Vagina (tissue), 2 donors: ENCODE results near the gene NRG3. TPM values are rescaled to one million over a fixed set of nuclear protein-coding genes. Genes with fewer than 3 reads are reported as not detected.

Experiments
- DNase-seq, 2 donors: peaks; one replicate each; pipeline ENCODE4 v3.0.0-alpha.2; 2017; ENCODE audit errors: extremely low spot score in 2 of 2
- H3K27ac ChIP-seq: fragments of 200-600 bp; sonication (generic); one replicate; pipeline ENCODE4 v1.5.1; 2019
- H3K27me3 ChIP-seq: fragments of 200-600 bp; sonication (generic); one replicate; pipeline ENCODE4 v1.5.1; 2019
- H3K36me3 ChIP-seq, 2 donors: fragments of 200-600 bp; sonication (generic); one replicate each; pipeline ENCODE4 v1.5.1; 2017 to 2019
- H3K4me1 ChIP-seq: fragments of 200-600 bp; sonication (generic); one replicate; pipeline ENCODE4 v1.5.1; 2019
- H3K4me3 ChIP-seq, 2 donors: fragments of 200-600 bp; sonication (generic); 1 replicate in 1 of 2; 2 replicates in 1 of 2; pipeline ENCODE4 v1.5.1; 2016 to 2019
- H3K9me3 ChIP-seq: fragments of 200-600 bp; sonication (generic); one replicate; pipeline ENCODE4 v1.5.1; 2019
- POLR2A ChIP-seq, 2 donors: fragments of 450-650 bp; IDR thresholded peaks; one replicate each; pipeline ENCODE4 v1.6.1; 2017; ENCODE audit warnings: antibody characterized with exemption in 2 of 2, mild to moderate bottlenecking in 2 of 2, moderate library complexity in 2 of 2
- POLR2AphosphoS5 ChIP-seq, 2 donors: sonication (generic); formaldehyde crosslinking; IDR thresholded peaks; one replicate each; pipeline ENCODE4 v1.9.0; 2017; ENCODE audit warnings: antibody characterized with exemption in 2 of 2, mild to moderate bottlenecking in 2 of 2, low read depth in 1 of 2; ENCODE audit not compliant: insufficient read depth in 1 of 2
- intact Hi-C: fragments of 100-400 bp; cut with DNase I; formaldehyde crosslinking; loops from one replicate; pipeline ENCODE4 v1.15.1; 2023
- total RNA-seq: library from RNA; depleted of rRNA; stranded (reverse); fragments of >200 nt; gene quantifications from one replicate; pipeline ENCODE4 v1.2.3, GENCODE V29; 2016
- TF ChIP-seq, protein P1 (sequence below), 3 experiments: fragments of 450-650 bp in 2 of 3; fragments of 200-600 bp in 1 of 3; sonication (generic) in 1 of 3; IDR thresholded peaks; one replicate each; pipeline ENCODE4 v1.5.1; 2017 to 2019; ENCODE audit warnings: antibody characterized with exemption in 3 of 3, mild to moderate bottlenecking in 2 of 3, moderate library complexity in 2 of 3

Gene NRG3
- total RNA-seq, 1 donor from 2014 or later, result not detected

DNA sequence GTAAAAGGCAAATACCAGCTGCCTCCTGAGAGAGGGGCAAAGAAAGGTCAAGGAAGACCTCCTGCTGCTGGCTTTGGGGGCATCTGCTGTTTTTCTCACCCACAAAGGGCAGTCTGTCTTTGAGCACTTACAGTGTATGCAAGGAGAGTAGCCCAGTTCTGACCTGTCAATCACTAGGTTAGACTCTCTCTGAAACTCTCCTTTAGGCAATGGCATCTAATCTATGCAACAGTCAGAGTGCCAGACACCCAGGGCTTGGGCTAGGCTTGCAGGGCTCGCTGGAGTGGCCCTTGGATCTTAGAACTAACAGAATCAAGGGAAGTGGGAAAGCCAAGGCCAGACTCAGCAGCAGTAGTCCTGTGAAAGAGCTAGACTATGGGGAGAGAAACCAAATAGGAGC is 522.9 kb downstream of the NRG3 start:
- Histone ChIP-seq H3K4me3 (no peak overlapping the region), H3K36me3 (no peaks in the 10 kb centered on the region), H3K27me3 (no peaks in the 10 kb centered on the region), H3K27ac (no peak overlapping the region), H3K9me3 (no peaks in the 10 kb centered on the region), H3K4me1 (no peaks in the 10 kb centered on the region)
- DNase-seq, result no peak
- intact Hi-C loops, result no loop called here
- no peak for TF ChIP-seq POLR2A (IDR thresholded peaks at IDR 0.05)
- TF ChIP-seq POLR2AphosphoS5 (IDR thresholded peaks at IDR 0.05; ENCODE audit: insufficient read depth in 1 of 2, low read depth in 1 of 2), result no peak
- TF ChIP-seq, protein P1, sequence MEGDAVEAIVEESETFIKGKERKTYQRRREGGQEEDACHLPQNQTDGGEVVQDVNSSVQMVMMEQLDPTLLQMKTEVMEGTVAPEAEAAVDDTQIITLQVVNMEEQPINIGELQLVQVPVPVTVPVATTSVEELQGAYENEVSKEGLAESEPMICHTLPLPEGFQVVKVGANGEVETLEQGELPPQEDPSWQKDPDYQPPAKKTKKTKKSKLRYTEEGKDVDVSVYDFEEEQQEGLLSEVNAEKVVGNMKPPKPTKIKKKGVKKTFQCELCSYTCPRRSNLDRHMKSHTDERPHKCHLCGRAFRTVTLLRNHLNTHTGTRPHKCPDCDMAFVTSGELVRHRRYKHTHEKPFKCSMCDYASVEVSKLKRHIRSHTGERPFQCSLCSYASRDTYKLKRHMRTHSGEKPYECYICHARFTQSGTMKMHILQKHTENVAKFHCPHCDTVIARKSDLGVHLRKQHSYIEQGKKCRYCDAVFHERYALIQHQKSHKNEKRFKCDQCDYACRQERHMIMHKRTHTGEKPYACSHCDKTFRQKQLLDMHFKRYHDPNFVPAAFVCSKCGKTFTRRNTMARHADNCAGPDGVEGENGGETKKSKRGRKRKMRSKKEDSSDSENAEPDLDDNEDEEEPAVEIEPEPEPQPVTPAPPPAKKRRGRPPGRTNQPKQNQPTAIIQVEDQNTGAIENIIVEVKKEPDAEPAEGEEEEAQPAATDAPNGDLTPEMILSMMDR (IDR thresholded peaks at IDR 0.05), result no peak

DNA sequence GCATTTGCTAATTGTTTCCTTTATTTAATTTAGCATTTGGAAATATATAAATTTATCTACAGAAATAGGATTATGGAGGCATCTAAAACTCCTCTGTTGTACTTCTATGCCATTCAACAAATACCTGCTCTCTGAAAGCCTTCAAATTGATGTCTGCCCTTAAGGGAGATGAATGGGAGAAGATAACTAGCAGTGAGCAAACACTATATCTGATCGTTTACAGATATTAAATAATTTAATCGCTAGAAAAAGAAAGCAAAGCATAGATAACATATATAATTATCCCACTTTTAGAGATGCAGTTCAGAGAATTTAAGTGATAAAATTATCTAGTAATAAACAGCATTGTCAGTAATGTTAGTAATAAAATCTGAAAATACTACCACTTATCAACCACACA is 524.9 kb downstream of the NRG3 start:
- H3K27me3 ChIP-seq, result no peaks in the 10 kb centered on the region
- TF ChIP-seq POLR2A (IDR thresholded peaks at IDR 0.05), result no peak
- TF ChIP-seq, protein P1 (IDR thresholded peaks at IDR 0.05), result no peak
- TF ChIP-seq POLR2AphosphoS5 (IDR thresholded peaks at IDR 0.05; ENCODE audit: insufficient read depth in 1 of 2, low read depth in 1 of 2), result no peak
- H3K4me3 ChIP-seq, result no peak overlapping the region
- intact Hi-C loops, result no loop called here
- H3K4me1 ChIP-seq, result no peaks in the 10 kb centered on the region
- H3K9me3 ChIP-seq, result no peaks in the 10 kb centered on the region
- H3K27ac ChIP-seq, result no peak overlapping the region
- H3K36me3 ChIP-seq, result no peaks in the 10 kb centered on the region
- DNase-seq, result no peak

DNA sequence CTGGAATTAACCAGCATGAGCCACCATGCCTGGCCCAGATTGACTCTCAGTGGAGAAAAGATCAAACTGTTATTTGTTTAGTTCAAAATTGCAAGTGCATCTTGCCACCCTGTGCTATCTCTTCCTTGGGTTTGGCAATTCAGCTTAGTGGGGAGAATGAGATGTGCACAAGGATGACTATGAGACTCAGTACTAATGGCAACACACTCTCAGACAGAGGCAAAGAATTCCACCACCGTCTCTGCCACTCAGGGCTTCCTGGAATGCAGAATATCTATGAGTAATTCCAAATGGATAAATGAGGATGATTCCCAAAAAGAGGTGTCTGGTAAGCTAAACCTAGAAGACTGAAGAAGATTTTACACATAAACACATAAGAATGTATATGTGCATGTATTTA is 525.8 kb downstream of the NRG3 start:
- Histone ChIP-seq H3K27ac (no peak overlapping the region), H3K4me3 (no peak overlapping the region), H3K9me3 (no peaks in the 10 kb centered on the region), H3K27me3 (no peaks in the 10 kb centered on the region), H3K4me1 (no peaks in the 10 kb centered on the region), H3K36me3 (no peaks in the 10 kb centered on the region)
- no peak for DNase-seq
- intact Hi-C loops, result no loop called here
- TF ChIP-seq POLR2A (IDR thresholded peaks at IDR 0.05), result no peak
- TF ChIP-seq, protein P1 (IDR thresholded peaks at IDR 0.05), result no peak
- TF ChIP-seq POLR2AphosphoS5 (IDR thresholded peaks at IDR 0.05; ENCODE audit: insufficient read depth in 1 of 2, low read depth in 1 of 2), result no peak

DNA sequence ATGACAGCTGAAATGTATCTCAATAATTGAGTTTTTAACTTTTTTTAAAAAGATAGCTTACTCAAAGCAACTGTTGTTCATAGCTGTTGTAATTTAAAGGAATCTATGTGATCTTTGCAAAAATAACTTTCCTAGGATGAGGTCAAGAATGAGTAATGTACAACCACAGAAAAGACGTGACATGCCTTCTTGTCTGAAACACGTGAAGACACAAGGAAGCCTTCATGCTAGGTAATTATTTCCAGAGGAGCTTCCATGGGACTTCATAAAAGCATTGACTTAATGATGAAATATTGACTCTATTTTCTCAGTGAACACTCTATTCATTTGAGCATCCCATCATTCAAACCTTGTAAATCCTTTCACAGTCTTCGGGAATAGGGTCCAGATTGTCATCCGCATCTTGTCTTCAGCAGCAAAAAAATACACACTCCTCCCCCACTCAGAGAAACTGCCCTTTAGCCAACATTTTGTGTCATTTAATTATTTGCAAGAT is 528.0 kb downstream of the NRG3 start:
- intact Hi-C loops, result no loop called here

DNA sequence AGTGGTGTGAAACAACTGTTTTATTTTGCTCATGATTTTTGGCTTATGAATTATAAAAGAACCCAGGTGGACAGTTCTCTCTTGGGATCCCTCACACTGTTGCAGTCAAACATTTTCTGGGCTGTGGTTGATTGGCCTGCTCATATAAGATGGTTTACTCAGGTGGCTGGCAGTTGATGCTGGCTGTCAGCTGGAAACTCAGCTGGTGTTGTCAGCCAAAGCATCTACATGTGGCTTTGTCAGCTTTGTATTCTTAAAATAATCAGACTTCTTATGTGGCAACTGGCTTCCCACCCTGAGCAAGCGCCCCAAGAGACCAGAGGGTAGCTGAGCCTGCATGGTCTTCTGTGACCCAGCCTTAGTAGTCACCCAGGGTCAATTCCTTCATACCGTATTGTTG is 534.7 kb downstream of the NRG3 start:
- H3K36me3 ChIP-seq, result no peaks in the 10 kb centered on the region
- TF ChIP-seq POLR2A (IDR thresholded peaks at IDR 0.05) (no peak), POLR2AphosphoS5 (IDR thresholded peaks at IDR 0.05; ENCODE audit: insufficient read depth in 1 of 2, low read depth in 1 of 2) (no peak)
- TF ChIP-seq, protein P1 (IDR thresholded peaks at IDR 0.05), result no peak
- H3K27me3 ChIP-seq, result no peaks in the 10 kb centered on the region
- intact Hi-C loops, result no loop called here
- H3K4me1 ChIP-seq, result no peaks in the 10 kb centered on the region
- H3K4me3 ChIP-seq, result no peak overlapping the region
- no peak for DNase-seq
- no peaks in the 10 kb centered on the region for H3K9me3 ChIP-seq
- H3K27ac ChIP-seq, result no peak overlapping the region

More for the DNA sequence above, 528.0 kb downstream of the NRG3 start:
- TF ChIP-seq, protein P1 (IDR thresholded peaks at IDR 0.05), result no peak
- TF ChIP-seq POLR2AphosphoS5 (IDR thresholded peaks at IDR 0.05; ENCODE audit: insufficient read depth in 1 of 2, low read depth in 1 of 2), result no peak
- no peak for TF ChIP-seq POLR2A (IDR thresholded peaks at IDR 0.05)
- no peaks in the 10 kb centered on the region for H3K27me3 ChIP-seq
- H3K27ac ChIP-seq, result no peak overlapping the region
- no peaks in the 10 kb centered on the region for H3K36me3 ChIP-seq
- no peak for DNase-seq
- H3K9me3 ChIP-seq, result no peaks in the 10 kb centered on the region
- no peak overlapping the region for H3K4me3 ChIP-seq
- H3K4me1 ChIP-seq, result no peaks in the 10 kb centered on the region
